ENCODE results near the gene MALSU1. TPM values are rescaled to one million over a fixed set of nuclear protein-coding genes. Genes with fewer than 3 reads are reported as not detected.

MALSU1 gene
- total RNA-seq, 4 donors from 2014 or later, result 26.2 to 165 (median 50.1) TPM; not detected in 1

DNA sequence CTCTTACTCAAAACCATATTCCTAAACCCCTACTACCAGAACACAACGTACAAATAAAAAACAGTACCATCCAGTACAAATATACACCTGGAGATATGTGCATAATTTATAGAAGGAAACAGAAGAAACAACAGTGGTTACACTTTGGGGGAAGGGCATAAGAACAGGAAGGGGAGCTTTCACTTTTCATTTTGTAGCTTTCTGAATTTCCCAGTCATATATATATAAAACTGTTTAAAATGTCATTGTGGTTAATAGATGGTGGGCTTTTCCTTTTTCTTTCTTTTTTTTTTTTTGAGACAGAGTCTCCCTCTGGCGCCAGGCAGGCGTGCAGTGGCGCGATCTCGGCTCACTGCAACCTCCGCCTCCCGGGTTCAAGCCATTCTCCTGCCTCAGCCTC is 47.2 kb downstream of the MALSU1 start:
- in situ Hi-C loops (cut with MboI; ENCODE audit: low pct_ligation_motif_present in 1 of 4, low pct_unique_long_range_greater_than_20kb in 1 of 4, low sequenced_read_pairs in 3 of 4) (no loop called here), intact Hi-C loops (cut with DNase I; ENCODE audit: low total_unique reads) (no loop called here)
- peaks cover 0 to 10% (median 3%) of the 10 kb centered on the region in 4 donors for H3K4me1 ChIP-seq
- no peaks in the 10 kb centered on the region for H3K9me3 ChIP-seq
- no peak for DNase-seq
- TF ChIP-seq EP300 (IDR thresholded peaks at IDR 0.05; ENCODE audit: low read depth) (no peak), POLR2A (IDR thresholded peaks at IDR 0.05) (no peak), POLR2AphosphoS5 (IDR thresholded peaks at IDR 0.05) (no peak)
- TF ChIP-seq, protein P1, sequence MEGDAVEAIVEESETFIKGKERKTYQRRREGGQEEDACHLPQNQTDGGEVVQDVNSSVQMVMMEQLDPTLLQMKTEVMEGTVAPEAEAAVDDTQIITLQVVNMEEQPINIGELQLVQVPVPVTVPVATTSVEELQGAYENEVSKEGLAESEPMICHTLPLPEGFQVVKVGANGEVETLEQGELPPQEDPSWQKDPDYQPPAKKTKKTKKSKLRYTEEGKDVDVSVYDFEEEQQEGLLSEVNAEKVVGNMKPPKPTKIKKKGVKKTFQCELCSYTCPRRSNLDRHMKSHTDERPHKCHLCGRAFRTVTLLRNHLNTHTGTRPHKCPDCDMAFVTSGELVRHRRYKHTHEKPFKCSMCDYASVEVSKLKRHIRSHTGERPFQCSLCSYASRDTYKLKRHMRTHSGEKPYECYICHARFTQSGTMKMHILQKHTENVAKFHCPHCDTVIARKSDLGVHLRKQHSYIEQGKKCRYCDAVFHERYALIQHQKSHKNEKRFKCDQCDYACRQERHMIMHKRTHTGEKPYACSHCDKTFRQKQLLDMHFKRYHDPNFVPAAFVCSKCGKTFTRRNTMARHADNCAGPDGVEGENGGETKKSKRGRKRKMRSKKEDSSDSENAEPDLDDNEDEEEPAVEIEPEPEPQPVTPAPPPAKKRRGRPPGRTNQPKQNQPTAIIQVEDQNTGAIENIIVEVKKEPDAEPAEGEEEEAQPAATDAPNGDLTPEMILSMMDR (IDR thresholded peaks at IDR 0.05), result no peak
- no peaks in the 10 kb centered on the region for H3K27me3 ChIP-seq
- 63 to 65% methylated on average over 5 to 8 of the region's 8 CpGs for WGBS, 2 donors (ENCODE audit: low coverage in 1 of 2)
- peak overlapping the region in 1 of 4 donors; percentile 29 for H3K4me3 ChIP-seq
- H3K27ac ChIP-seq, result no peak overlapping the region
- no peaks in the 10 kb centered on the region for H3K36me3 ChIP-seq

- in situ Hi-C loops (cut with MboI; ENCODE audit: low pct_ligation_motif_present in 1 of 4, low pct_unique_long_range_greater_than_20kb in 1 of 4, low sequenced_read_pairs in 3 of 4), result no loop called here
- Histone ChIP-seq H3K4me1 (peaks cover 0 to 10% (median 3%) of the 10 kb centered on the region in 4 donors), H3K27ac (no peak overlapping the region), H3K4me3 (no peak overlapping the region), H3K36me3 (no peaks in the 10 kb centered on the region), H3K9me3 (no peaks in the 10 kb centered on the region), H3K27me3 (no peaks in the 10 kb centered on the region)
- 90 to 100% methylated on average over 2 to 9 of the region's 9 CpGs for WGBS, 2 donors (ENCODE audit: low coverage in 1 of 2)
- DNase-seq, result no peak
- intact Hi-C loops (cut with DNase I; ENCODE audit: low total_unique reads), result no loop called here
- TF ChIP-seq POLR2AphosphoS5 (IDR thresholded peaks at IDR 0.05), result no peak
- TF ChIP-seq POLR2A (IDR thresholded peaks at IDR 0.05), result no peak
- TF ChIP-seq, protein P1 (IDR thresholded peaks at IDR 0.05), result no peak
- no peak for TF ChIP-seq EP300 (IDR thresholded peaks at IDR 0.05; ENCODE audit: low read depth)
Measured at GRCh38 chr7:23347033-23347681, 48.0 kb downstream of the MALSU1 start.

DNA sequence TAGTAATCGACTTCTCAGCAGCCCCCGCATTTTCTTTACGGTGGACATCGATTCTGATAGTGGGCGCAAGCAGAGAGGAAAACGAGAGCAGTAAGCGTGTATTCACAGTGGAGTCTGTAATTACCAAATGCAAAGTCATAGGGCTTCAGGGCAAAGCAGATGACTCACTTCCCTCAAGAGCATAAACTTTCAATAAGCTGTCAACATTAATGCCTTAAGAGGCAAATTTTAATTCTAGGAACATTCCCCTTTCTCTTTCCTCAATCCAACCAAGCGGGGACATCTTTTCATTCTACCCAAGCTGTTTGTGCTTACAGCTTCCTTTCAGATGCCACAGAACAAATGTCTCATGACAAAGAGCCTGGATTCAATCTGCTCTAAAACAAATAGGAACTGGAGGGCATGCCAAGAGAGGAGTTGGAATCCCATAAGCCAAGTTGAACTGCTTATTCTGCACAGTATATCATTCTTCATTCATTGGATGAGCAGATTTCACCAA is 48.6 kb downstream of the MALSU1 start:
- no peak for DNase-seq
- no peaks in the 10 kb centered on the region for H3K27me3 ChIP-seq
- no peak overlapping the region for H3K27ac ChIP-seq
- TF ChIP-seq EP300 (IDR thresholded peaks at IDR 0.05; ENCODE audit: low read depth) (no peak), POLR2AphosphoS5 (IDR thresholded peaks at IDR 0.05) (no peak), POLR2A (IDR thresholded peaks at IDR 0.05) (no peak)
- TF ChIP-seq, protein P1 (IDR thresholded peaks at IDR 0.05), result no peak
- intact Hi-C loops (cut with DNase I; ENCODE audit: low total_unique reads) (no loop called here), in situ Hi-C loops (cut with MboI; ENCODE audit: low pct_ligation_motif_present in 1 of 4, low pct_unique_long_range_greater_than_20kb in 1 of 4, low sequenced_read_pairs in 3 of 4) (no loop called here)
- H3K4me3 ChIP-seq, result no peak overlapping the region
- no peaks in the 10 kb centered on the region for H3K9me3 ChIP-seq
- 83 to 84% methylated on average over 8 of the region's 8 CpGs for WGBS, 2 donors (ENCODE audit: low coverage in 1 of 2)
- H3K4me1 ChIP-seq, result peaks cover 0 to 10% (median 3%) of the 10 kb centered on the region in 4 donors
- H3K36me3 ChIP-seq, result no peaks in the 10 kb centered on the region

DNA sequence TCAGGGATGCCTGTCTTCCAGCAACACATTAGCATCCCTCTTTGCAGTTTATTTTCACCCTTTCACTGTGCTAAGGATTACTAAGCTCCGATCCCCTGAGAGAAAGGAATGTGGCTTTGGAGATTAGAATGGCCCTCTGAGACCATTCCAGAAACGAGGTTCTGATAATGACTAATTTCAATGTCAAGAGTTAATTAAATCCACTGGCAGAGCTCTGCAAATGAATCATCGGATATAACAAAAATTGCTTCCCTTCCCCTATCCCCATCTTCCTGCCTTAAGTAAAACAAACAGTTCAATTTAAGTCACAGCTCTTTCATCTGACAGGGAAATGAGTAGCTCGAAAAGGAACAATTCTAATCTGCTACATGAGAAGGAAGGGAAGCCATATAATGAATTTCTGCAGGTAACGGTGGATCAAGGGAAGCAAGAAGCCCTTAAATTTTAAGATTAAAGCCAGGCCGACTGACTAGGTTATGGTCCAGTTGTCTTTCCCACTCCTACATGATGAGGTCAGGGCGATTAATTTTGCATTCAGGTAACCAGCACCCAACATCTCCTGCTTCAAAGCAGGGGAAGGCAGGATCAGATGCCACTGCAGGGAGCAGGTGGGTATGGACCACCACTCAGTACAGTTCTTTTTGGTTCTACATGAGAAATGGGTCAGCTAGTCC is 50.5 kb downstream of the MALSU1 start:
- TF ChIP-seq EP300 (IDR thresholded peaks at IDR 0.05; ENCODE audit: low read depth), result no peak
- no peak for TF ChIP-seq POLR2A (IDR thresholded peaks at IDR 0.05)
- no peak for TF ChIP-seq POLR2AphosphoS5 (IDR thresholded peaks at IDR 0.05)
- TF ChIP-seq, protein P1 (IDR thresholded peaks at IDR 0.05), result no peak
- in situ Hi-C loops (cut with MboI; ENCODE audit: low pct_ligation_motif_present in 1 of 4, low pct_unique_long_range_greater_than_20kb in 1 of 4, low sequenced_read_pairs in 3 of 4) (no loop called here), intact Hi-C loops (cut with DNase I; ENCODE audit: low total_unique reads) (no loop called here)
- Histone ChIP-seq H3K4me3 (no peak overlapping the region), H3K27ac (no peak overlapping the region), H3K36me3 (no peaks in the 10 kb centered on the region), H3K9me3 (no peaks in the 10 kb centered on the region), H3K4me1 (peaks cover 0 to 10% (median 3%) of the 10 kb centered on the region in 4 donors), H3K27me3 (no peaks in the 10 kb centered on the region)
- 74 to 77% methylated on average over 5 to 7 of the region's 7 CpGs for WGBS, 2 donors (ENCODE audit: low coverage in 1 of 2)
- DNase-seq, result no peak

Measured in transverse colon (tissue), 4 donors.